Gastrocnemius medialis (tissue), 4 donors: ENCODE measurements around the gene HIVEP3.

Experiments used
- POLR2A ChIP-seq, 2 donors: fragments of 450-650 bp; IDR thresholded peaks; one replicate each; pipeline ENCODE4 v1.6.1; 2017; ENCODE audit warnings: antibody characterized with exemption in 2 of 2, mild to moderate bottlenecking in 2 of 2, moderate library complexity in 2 of 2
- TF ChIP-seq, protein P1 (sequence below), 5 experiments: fragments of 450-650 bp in 3 of 5; fragments of 200-600 bp in 2 of 5; sonication (generic) in 2 of 5; IDR thresholded peaks in 4 of 5; conservative IDR thresholded peaks in 1 of 5; 1 replicate in 4 of 5; 2 replicates in 1 of 5; pipeline ENCODE4 v1.5.1; 2016 to 2019; ENCODE audit warnings: antibody characterized with exemption in 5 of 5, mild to moderate bottlenecking in 3 of 5, moderate library complexity in 3 of 5

DNA sequence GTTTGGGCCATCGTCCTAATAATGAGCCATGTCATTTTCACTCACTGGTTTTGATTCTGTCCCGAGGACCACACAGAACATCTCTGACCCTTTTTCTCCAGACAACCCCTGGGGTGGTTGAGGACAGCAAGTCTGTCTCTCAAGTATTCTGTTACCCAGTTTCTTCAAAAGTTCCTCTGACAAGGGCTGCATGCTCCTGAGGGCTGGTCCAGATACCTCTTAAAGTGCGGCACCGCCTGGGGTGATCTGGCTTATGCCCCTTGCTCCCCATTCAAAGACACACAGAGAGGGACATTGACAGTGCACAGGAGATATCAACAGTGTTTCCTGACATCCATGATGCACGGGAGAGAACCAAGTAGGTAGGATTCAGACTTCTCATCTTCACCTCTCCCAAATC, 301.4 kb downstream of the HIVEP3 start:
- no peak for TF ChIP-seq POLR2A (IDR thresholded peaks at IDR 0.05)
- TF ChIP-seq, protein P1, sequence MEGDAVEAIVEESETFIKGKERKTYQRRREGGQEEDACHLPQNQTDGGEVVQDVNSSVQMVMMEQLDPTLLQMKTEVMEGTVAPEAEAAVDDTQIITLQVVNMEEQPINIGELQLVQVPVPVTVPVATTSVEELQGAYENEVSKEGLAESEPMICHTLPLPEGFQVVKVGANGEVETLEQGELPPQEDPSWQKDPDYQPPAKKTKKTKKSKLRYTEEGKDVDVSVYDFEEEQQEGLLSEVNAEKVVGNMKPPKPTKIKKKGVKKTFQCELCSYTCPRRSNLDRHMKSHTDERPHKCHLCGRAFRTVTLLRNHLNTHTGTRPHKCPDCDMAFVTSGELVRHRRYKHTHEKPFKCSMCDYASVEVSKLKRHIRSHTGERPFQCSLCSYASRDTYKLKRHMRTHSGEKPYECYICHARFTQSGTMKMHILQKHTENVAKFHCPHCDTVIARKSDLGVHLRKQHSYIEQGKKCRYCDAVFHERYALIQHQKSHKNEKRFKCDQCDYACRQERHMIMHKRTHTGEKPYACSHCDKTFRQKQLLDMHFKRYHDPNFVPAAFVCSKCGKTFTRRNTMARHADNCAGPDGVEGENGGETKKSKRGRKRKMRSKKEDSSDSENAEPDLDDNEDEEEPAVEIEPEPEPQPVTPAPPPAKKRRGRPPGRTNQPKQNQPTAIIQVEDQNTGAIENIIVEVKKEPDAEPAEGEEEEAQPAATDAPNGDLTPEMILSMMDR (IDR thresholded peaks at IDR 0.05 in 4 of 5, conservative IDR thresholded peaks at IDR 0.05 in 1 of 5) = no peak
